Fibroblast of pulmonary artery (primary cell): ENCODE data around the gene P2RX1.

Source experiments
- DNase-seq: peaks from one replicate; pipeline ENCODE4 v3.0.0-alpha.2; 2010; ENCODE audit warnings: low read depth
- H3K4me3 ChIP-seq: replicated peaks from 2 replicates; pipeline ENCODE4 v1.5.1; 2011; ENCODE audit warnings: low read depth, mild to moderate bottlenecking, control low read depth, low read length, moderate library complexity
- TF ChIP-seq, protein P1 (sequence below): IDR thresholded peaks from 2 replicates; pipeline ENCODE4 v1.5.1; 2011; ENCODE audit warnings: mild to moderate bottlenecking, control low read depth, low read length, inconsistent platforms; ENCODE audit errors: missing control alignments

The P2RX1 gene

DNA sequence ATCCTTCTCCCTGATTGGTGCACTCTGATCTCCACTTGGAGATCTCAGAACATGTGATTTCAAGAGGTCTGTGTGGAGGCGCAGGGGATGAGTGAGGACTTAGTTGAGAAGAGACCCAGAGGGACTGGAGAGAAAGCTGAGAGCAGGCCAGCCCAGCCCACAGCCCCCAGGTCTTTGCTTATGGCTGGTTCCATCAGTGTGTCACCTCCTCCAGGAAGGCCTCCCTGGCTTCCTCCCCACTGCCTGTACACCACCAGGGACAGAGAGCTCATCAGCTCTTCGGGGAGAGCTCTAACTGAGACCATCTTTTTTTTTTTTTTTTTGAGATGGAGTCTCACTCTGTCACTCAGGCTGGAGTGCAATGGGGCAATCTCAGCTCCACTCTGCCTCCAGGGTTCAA, 3.4 kb downstream of the P2RX1 start:
- H3K4me3 ChIP-seq: no peak overlapping the region
- TF ChIP-seq, protein P1, sequence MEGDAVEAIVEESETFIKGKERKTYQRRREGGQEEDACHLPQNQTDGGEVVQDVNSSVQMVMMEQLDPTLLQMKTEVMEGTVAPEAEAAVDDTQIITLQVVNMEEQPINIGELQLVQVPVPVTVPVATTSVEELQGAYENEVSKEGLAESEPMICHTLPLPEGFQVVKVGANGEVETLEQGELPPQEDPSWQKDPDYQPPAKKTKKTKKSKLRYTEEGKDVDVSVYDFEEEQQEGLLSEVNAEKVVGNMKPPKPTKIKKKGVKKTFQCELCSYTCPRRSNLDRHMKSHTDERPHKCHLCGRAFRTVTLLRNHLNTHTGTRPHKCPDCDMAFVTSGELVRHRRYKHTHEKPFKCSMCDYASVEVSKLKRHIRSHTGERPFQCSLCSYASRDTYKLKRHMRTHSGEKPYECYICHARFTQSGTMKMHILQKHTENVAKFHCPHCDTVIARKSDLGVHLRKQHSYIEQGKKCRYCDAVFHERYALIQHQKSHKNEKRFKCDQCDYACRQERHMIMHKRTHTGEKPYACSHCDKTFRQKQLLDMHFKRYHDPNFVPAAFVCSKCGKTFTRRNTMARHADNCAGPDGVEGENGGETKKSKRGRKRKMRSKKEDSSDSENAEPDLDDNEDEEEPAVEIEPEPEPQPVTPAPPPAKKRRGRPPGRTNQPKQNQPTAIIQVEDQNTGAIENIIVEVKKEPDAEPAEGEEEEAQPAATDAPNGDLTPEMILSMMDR: no peak
- DNase-seq: no peak

DNA sequence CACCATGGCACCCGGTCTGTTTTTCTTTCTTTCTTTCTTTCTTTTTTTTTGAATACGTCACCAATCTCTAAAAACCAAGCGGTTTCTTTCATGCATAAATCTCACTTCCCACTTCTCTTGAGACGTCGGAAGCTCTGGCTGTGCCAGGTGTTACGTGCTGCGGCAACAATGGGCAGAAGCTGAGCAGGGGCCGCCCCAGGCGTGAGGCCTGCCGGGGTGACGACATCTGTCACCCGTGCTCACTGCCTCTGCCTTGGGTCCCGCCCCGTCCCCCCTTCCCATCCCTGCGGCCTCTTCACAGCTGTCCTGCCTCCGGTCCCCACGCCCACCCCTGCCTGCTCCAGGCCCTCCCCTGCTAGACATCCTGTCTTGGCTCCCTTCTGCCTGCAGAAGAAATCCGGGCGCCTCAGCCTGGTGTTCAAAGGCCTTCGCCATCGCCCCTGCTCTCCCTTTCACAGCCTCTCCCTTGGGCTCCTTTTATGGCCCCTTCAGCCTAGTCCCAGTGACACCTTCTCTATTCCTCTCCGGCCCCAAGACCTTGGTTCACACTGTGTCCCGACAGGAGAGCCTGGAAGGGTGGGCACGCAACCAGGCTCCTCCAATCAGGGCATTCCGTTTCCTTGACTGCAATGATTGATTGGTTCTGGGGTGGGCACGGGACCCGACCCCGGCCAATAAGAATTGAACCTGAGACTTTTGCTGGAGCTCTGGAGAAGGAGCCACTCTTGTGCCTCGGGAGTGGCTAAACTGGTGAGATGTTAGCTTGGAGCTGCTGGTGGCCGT, 4.8 kb downstream of the P2RX1 start:
- H3K4me3 ChIP-seq: no peak overlapping the region
- no peak for DNase-seq
- TF ChIP-seq, protein P1: no peak

DNA sequence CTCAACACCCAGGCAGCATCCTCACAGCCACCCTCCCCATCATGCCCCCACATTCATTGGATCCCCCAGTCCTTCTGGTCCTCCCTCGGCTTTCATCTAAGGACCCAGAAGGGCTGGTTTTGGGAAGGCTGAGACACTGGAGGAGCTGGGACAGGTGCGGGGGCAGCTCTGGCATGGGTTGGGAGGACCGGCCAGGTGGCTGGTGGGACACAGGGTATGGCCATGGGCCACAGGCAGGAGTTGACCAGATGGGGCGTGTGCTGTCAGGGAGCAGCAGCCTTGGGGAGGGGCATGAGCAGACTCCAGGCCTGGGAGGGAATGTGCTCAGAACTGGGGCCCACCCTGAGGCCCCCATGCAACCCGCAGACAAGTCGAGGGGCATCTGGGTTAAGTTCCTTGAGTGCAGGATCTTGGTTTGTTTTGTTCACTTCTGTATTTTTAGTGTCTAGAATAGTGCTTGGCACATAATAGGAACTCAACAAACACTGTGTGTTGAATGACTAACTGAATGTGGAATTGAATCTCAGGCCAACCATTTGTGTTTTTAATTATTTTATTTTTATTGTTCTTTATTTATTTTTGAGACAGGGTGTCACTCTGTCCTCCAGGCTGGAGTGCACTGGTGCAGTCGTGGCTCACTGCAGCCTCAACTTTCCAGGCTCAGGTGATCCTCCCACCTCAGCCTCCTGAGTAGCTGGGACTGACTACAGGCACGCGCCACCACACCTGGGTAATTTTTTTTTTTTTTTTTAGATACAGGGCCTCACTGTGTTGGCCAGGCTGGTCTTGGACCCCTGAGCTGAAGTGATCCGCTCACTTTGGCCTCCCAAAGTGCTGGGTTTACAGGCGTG, 5.6 kb downstream of the P2RX1 start:
- TF ChIP-seq, protein P1: no peak
- DNase-seq: no peak
- no peak overlapping the region for H3K4me3 ChIP-seq

DNA sequence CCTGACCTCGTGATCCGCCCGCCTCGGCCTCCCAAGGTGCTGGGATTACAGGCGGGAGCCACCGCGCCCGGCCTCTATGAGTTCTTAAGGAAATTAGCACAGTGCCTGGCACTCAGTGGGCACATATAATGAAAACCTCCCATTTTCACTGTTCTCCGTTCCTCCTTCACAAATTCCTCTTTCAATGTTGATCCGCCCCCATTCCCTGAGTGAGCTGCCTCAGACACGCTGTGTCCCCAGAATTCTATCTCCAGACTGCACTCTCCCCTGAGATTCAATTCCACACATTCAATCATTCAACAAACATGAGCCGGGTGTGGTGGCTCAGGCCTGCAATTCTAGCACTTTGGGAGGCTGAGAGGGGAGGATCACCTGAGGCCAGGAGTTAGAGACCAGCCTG, 7.0 kb downstream of the P2RX1 start:
- no peak for DNase-seq
- TF ChIP-seq, protein P1: no peak
- no peak overlapping the region for H3K4me3 ChIP-seq

DNA sequence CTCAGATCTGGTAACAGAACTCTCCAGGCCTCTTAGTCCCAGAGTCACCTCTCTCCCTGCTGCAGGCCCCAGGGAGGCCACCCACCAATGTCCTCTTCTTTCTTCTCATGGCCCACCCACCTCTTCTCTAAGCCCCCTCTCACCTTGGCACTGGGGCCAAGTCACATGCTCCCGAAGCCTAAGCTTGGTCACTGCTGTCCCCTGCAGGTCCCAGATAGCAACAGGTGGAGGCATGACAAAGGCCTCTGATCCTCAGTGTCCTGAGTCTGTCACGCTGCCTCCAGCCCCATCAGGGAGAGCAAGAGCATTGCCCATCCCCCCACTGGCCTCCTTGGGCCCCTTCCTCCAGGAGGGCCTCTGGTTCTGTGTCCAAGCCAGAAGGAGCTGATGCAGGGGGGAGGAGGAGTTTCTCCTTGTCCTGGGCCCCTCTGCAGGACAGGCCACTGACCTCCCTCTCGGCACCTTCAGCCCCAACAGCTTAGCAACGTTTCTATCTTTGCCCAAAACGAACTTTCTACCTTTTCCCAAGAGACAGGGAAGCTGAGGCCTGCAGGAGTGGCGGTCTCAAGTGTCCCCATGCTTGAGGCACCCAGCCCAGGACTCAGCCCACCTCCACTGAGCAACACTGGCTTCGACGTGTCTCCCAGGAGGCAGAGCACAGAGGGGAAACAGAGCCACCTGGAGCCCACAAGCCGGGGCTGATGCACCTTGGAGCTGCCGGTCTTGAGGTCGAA, 8.6 kb downstream of the P2RX1 start:
- TF ChIP-seq, protein P1: peak; percentile 12
- no peak for DNase-seq
- H3K4me3 ChIP-seq: no peak overlapping the region

DNA sequence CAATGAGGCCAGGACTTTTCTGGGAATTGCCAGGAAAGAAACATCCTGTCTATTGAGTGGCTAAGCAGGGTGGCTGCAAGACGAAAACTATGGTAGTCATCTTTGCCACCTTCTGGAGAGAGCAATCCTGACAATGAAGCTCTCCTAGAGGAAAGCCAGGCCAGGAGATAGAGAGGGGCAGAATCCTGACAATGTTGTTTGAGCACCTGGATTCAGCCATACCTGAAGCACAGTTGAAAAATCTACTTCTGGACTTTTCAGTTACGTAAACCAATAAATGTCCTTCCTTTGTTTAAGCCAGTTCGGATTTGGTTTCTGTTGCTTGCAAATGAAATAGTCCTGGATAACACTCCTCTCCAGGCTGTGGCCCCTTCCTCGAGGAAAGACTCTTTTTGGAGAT, 9.4 kb downstream of the P2RX1 start:
- H3K4me3 ChIP-seq: no peak overlapping the region
- no peak for DNase-seq
- TF ChIP-seq, protein P1: no peak
